CD14-positive monocyte (primary cell): ENCODE measurements around the gene EPHA6. TPM values are rescaled to one million over a fixed set of nuclear protein-coding genes. Genes with fewer than 3 reads are reported as not detected.

Experiments
- DNase-seq, 3 donors: peaks; one replicate each; pipeline ENCODE4 v3.0.0-alpha.2; 2011 to 2022
- H2AFZ ChIP-seq: 2 replicates; pipeline ENCODE4 v1.6.0; 2012; ENCODE audit warnings: mild to moderate bottlenecking, low read depth, low read length, inconsistent platforms; ENCODE audit not compliant: insufficient read depth, poor library complexity, severe bottlenecking
- H3K27ac ChIP-seq, 2 donors: 1 replicate in 1 of 2; 2 replicates in 1 of 2; pipeline ENCODE4 v1.5.1; 2012 to 2013; ENCODE audit warnings: low read length in 2 of 2, control low read depth in 1 of 2, inconsistent platforms in 1 of 2, low read depth in 1 of 2, mild to moderate bottlenecking in 1 of 2
- H3K27me3 ChIP-seq, 2 donors: one replicate each; pipeline versions ENCODE4 v1.6.0 to v1.6.1; 2011 to 2013; ENCODE audit warnings: low read length in 2 of 2; ENCODE audit not compliant: control insufficient read depth in 2 of 2, insufficient read depth in 2 of 2
- H3K36me3 ChIP-seq, 2 donors: replicated peaks in 1 of 2; 1 replicate in 1 of 2; 2 replicates in 1 of 2; pipeline versions ENCODE4 v1.5.1 to v1.6.1; 2012 to 2013; ENCODE audit warnings: low read length in 2 of 2, control low read depth in 1 of 2, inconsistent platforms in 1 of 2, mild to moderate bottlenecking in 1 of 2; ENCODE audit not compliant: insufficient read depth in 2 of 2, control insufficient read depth in 1 of 2
- H3K4me1 ChIP-seq, 2 donors: 1 replicate in 1 of 2; 2 replicates in 1 of 2; pipeline versions ENCODE4 v1.5.1 to v1.6.1; 2012 to 2013; ENCODE audit warnings: low read length in 2 of 2, control low read depth in 1 of 2, inconsistent platforms in 1 of 2, mild to moderate bottlenecking in 1 of 2, moderate library complexity in 1 of 2; ENCODE audit not compliant: insufficient read depth in 2 of 2, control insufficient read depth in 1 of 2
- H3K4me2 ChIP-seq: replicated peaks from 2 replicates; pipeline ENCODE3; 2012; ENCODE audit warnings: low read length, moderate library complexity, mild to moderate bottlenecking; ENCODE audit not compliant: poor library complexity, severe bottlenecking; ENCODE audit errors: extremely low read depth
- H3K4me3 ChIP-seq, 3 experiments: fragments of 200-600 bp in 1 of 3; sonication (generic) in 1 of 3; replicated peaks in 1 of 3; 1 replicate in 2 of 3; 2 replicates in 1 of 3; pipeline ENCODE4 v1.5.1; 2011 to 2013; ENCODE audit warnings: low read length in 3 of 3, mild to moderate bottlenecking in 3 of 3, control low read depth in 2 of 3, low read depth in 2 of 3, inconsistent platforms in 1 of 3, moderate library complexity in 1 of 3
- H3K79me2 ChIP-seq: 2 replicates; pipeline ENCODE4 v1.6.0; 2012; ENCODE audit warnings: mild to moderate bottlenecking, control low read depth, inconsistent platforms, low read length, moderate library complexity; ENCODE audit not compliant: insufficient read depth
- H3K9ac ChIP-seq: 2 replicates; pipeline ENCODE4 v1.6.0; 2017; ENCODE audit warnings: low read length, mild to moderate bottlenecking; ENCODE audit not compliant: insufficient read depth, poor library complexity, severe bottlenecking
- H3K9me3 ChIP-seq, 2 donors: replicated peaks in 1 of 2; 1 replicate in 1 of 2; 2 replicates in 1 of 2; pipeline versions ENCODE4 v1.5.1 to v1.6.1; 2012 to 2013; ENCODE audit warnings: low read length in 2 of 2, control low read depth in 1 of 2; ENCODE audit not compliant: control insufficient read depth in 1 of 2, insufficient read depth in 1 of 2
- H4K20me1 ChIP-seq: 2 replicates; pipeline ENCODE4 v1.6.0; 2012; ENCODE audit warnings: mild to moderate bottlenecking, low read length, control low read depth, moderate library complexity; ENCODE audit not compliant: insufficient read depth
- H3K27ac Mint-ChIP-seq, 7 donors: one replicate each; pipeline ENCODE4 v1.8.0; 2020; ENCODE audit warnings: mild to moderate bottlenecking in 7 of 7, mixed read lengths in 7 of 7, moderate library complexity in 6 of 7, inconsistent platforms in 2 of 7
- H3K27me3 Mint-ChIP-seq, 3 donors: one replicate each; pipeline ENCODE4 v1.8.0; 2021 to 2022; ENCODE audit warnings: low read depth in 3 of 3, mild to moderate bottlenecking in 3 of 3, mixed read lengths in 3 of 3, moderate library complexity in 3 of 3, inconsistent platforms in 1 of 3
- H3K36me3 Mint-ChIP-seq, 2 donors: one replicate each; pipeline ENCODE4 v1.8.0; 2020; ENCODE audit warnings: mixed read lengths in 2 of 2, inconsistent platforms in 1 of 2, mild to moderate bottlenecking in 1 of 2
- H3K4me1 Mint-ChIP-seq: one replicate; pipeline ENCODE4 v1.8.0; 2020; ENCODE audit warnings: mild to moderate bottlenecking, mixed read lengths
- H3K4me3 Mint-ChIP-seq, 2 donors: one replicate each; pipeline ENCODE4 v1.8.0; 2020; ENCODE audit warnings: mild to moderate bottlenecking in 2 of 2, mixed read lengths in 2 of 2, moderate library complexity in 1 of 2
- H3K9me3 Mint-ChIP-seq, 7 donors: one replicate each; pipeline ENCODE4 v1.8.0; 2020 to 2022; ENCODE audit warnings: mixed read lengths in 7 of 7, mild to moderate bottlenecking in 6 of 7, moderate library complexity in 6 of 7, inconsistent platforms in 2 of 7
- WGBS: methylation state at CpG from one replicate; pipeline ENCODE4 v1.1.5; 2013; ENCODE audit warnings: missing lambda C conversion rate; ENCODE audit not compliant: insufficient coverage; 5-methylcytosine and 5-hydroxymethylcytosine counted together
- intact Hi-C, 2 donors: fragments of 100-400 bp; cut with micrococcal nuclease; formaldehyde crosslinking; loops; one replicate each; pipeline versions ENCODE4 v1.15.0 to v1.15.1; 2023
- polyA plus RNA-seq, 3 donors: library from polyadenylated mRNA; depleted of rRNA in 1 of 3; unstranded in 2 of 3; stranded (reverse) in 1 of 3; fragments of 300-500 nt in 2 of 3; fragments of >200 nt in 1 of 3; fragmentation: Illumina TruSeq in 2 of 3; gene quantifications; 1 replicate in 2 of 3; 2 replicates in 1 of 3; pipeline ENCODE4 v1.2.3, GENCODE V29; 2012 to 2021
- TF ChIP-seq, protein P1 (sequence below): fragments of 200-600 bp; IDR thresholded peaks from one replicate; pipeline ENCODE4 v1.8.0; 2022; ENCODE audit warnings: antibody characterized with exemption, mild to moderate bottlenecking

The EPHA6 gene
- polyA plus RNA-seq, 3 donors = not detected

DNA sequence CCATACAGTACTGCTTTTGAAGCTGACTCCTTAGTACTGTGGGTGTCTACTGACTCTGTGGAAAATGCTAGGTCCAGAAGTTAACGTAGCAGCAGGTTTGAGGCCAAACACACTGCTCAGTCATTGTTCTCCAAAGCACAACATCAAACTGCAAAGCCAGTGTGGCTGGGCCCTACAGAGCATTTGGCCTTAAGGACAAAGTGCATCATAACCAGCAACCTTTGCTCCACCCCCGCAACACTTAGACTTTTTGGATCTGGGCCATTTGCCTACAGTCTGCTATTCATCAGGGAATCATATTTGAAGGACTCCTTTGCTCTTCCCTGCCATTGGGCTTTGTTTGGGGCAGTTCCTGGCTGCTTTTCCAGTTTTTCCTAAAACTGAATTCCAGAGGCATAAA is 907.1 kb downstream of the EPHA6 start:
- Mint-ChIP-seq H3K27me3 (peaks cover 0 to 2% (median 0%) of the 10 kb centered on the region in 3 donors), H3K27ac (no peak overlapping the region), H3K4me1 (no peaks in the 10 kb centered on the region), H3K4me3 (no peak overlapping the region), H3K36me3 (no peaks in the 10 kb centered on the region), H3K9me3 (no peaks in the 10 kb centered on the region)
- Histone ChIP-seq H3K27ac (no peak overlapping the region), H4K20me1 (no peaks in the 10 kb centered on the region), H2AFZ (no peak overlapping the region), H3K9me3 (no peaks in the 10 kb centered on the region), H3K36me3 (no peaks in the 10 kb centered on the region), H3K79me2 (no peaks in the 10 kb centered on the region), H3K9ac (no peak overlapping the region), H3K4me1 (no peaks in the 10 kb centered on the region), H3K27me3 (no peaks in the 10 kb centered on the region), H3K4me2 (no peak overlapping the region), H3K4me3 (no peak overlapping the region)
- intact Hi-C loops = no loop called here
- TF ChIP-seq, protein P1, sequence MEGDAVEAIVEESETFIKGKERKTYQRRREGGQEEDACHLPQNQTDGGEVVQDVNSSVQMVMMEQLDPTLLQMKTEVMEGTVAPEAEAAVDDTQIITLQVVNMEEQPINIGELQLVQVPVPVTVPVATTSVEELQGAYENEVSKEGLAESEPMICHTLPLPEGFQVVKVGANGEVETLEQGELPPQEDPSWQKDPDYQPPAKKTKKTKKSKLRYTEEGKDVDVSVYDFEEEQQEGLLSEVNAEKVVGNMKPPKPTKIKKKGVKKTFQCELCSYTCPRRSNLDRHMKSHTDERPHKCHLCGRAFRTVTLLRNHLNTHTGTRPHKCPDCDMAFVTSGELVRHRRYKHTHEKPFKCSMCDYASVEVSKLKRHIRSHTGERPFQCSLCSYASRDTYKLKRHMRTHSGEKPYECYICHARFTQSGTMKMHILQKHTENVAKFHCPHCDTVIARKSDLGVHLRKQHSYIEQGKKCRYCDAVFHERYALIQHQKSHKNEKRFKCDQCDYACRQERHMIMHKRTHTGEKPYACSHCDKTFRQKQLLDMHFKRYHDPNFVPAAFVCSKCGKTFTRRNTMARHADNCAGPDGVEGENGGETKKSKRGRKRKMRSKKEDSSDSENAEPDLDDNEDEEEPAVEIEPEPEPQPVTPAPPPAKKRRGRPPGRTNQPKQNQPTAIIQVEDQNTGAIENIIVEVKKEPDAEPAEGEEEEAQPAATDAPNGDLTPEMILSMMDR = no peak
- DNase-seq = no peak
- WGBS = 94% methylated on average over 2 of the region's 2 CpGs

DNA sequence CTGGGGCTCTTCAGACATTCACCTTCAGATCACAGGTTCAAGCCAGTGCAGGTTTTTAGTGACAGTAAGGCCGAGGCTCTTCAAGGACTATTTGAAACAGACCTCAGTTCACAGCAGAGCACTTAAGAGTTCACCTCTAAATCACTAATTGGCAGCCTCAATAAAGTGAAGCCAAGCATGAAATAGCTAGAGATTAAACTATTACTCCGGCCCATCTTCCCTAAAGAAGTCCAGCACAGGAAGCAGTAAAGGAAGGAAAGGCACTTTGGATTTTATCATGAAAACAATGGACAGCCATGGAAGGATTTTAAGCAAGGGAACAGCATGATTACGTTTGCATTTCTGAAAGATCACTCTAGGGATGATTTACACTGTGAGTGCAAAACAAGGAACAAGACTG is 922.5 kb downstream of the EPHA6 start:
- intact Hi-C loops = no loop called here
- Mint-ChIP-seq H3K27ac (no peak overlapping the region), H3K4me1 (no peaks in the 10 kb centered on the region)

More for the DNA sequence above, 922.5 kb downstream of the EPHA6 start:
- H3K27me3 Mint-ChIP-seq = peaks cover 0 to 2% (median 2%) of the 10 kb centered on the region in 3 donors
- no peak for DNase-seq
- Histone ChIP-seq H3K27ac (no peak overlapping the region), H4K20me1 (no peaks in the 10 kb centered on the region), H2AFZ (no peak overlapping the region), H3K36me3 (no peaks in the 10 kb centered on the region), H3K9me3 (no peaks in the 10 kb centered on the region), H3K79me2 (no peaks in the 10 kb centered on the region), H3K4me1 (no peaks in the 10 kb centered on the region), H3K9ac (no peak overlapping the region), H3K27me3 (no peaks in the 10 kb centered on the region), H3K4me2 (no peak overlapping the region), H3K4me3 (no peak overlapping the region)
- peaks cover 0 to 4% (median 1%) of the 10 kb centered on the region in 7 donors for H3K9me3 Mint-ChIP-seq
- TF ChIP-seq, protein P1 = no peak
- H3K4me3 Mint-ChIP-seq = no peak overlapping the region
- no peaks in the 10 kb centered on the region for H3K36me3 Mint-ChIP-seq
- WGBS = 55% methylated on average over 3 of the region's 3 CpGs
